HCEC 1CT (cell line): ENCODE data around the gene PEBP1.
A peak's percentile ranks its signal among the peaks of the same experiment; 100 is the strongest.

Experiments
- DNase-seq: peaks from one replicate; pipeline ENCODE4 v3.0.0-alpha.2; 2017

Gene PEBP1

GRCh38 chr12:118137148-118137678, 1.3 kb downstream of the PEBP1 start:
- no peak for DNase-seq

- DNase-seq = no peak
Measured at GRCh38 chr12:118140825-118141224, 4.9 kb downstream of the PEBP1 start.

GRCh38 chr12:118144499-118144898, 8.6 kb downstream of the PEBP1 start:
- DNase-seq = no peak

DNA sequence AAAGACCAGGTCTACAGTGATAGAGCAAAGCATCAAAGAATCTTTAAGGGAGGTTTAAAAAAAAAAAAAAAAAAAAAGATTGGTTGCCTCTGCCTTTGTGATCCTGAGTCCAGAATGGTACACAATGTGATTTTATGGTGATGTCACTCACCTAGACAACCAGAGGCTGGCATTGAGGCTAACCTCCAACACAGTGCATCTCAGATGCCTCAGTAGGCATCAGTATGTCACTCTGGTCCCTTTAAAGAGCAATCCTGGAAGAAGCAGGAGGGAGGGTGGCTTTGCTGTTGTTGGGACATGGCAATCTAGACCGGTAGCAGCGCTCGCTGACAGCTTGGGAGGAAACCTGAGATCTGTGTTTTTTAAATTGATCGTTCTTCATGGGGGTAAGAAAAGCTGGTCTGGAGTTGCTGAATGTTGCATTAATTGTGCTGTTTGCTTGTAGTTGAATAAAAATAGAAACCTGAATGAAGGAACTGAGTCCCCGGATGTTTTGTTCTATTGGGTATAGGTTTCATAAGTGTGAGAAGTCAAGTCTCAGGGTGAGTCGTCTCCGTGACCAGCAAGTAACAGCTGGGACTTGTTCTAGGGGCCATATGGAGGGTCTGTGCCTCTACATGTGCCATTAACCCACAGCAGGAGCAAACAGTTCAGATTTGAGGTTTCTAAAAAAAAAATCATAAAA, 9.3 kb downstream of the PEBP1 start:
- no peak for DNase-seq

- no peak for DNase-seq
Measured at GRCh38 chr12:118145798-118146156, 9.9 kb downstream of the PEBP1 start.

DNA sequence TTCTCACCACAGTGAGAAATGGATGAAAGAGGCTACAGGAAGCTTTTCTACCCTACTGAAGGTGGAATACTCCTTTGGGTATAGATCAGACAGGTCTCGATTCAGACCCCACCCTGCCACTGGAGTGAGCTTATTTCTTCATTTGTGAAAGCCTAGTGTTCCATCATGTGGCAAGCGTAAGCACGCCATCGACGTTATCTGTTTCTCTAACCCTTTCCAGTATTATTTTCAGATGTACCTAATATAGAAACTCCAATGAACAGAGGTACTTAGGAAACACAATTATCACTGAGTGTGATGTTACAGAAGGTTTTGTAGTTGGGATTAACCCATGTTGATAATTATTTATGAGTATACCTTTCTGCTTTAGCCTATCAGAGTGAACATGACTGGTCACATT, 12.4 kb downstream of the PEBP1 start:
- no peak for DNase-seq

DNA sequence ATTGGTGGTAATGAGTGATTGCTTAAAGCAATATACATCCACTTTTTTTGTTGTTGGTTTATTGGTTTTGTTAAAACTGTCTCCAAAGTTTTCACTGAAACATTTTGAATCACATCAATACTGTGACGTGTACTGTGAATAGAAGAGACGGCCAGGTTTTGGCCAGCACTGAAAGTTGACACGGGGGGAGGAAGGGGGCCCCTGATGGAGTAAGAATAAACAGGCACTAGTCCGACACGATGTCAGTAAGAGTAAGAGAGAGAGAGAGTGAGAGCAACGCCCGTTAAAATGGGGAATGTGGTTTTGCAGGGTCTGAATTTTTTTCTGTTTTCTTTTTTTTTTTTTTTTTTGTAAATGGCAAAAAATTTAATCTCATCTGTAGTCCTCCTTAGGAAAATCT, 14.7 kb downstream of the PEBP1 start:
- no peak for DNase-seq

DNA sequence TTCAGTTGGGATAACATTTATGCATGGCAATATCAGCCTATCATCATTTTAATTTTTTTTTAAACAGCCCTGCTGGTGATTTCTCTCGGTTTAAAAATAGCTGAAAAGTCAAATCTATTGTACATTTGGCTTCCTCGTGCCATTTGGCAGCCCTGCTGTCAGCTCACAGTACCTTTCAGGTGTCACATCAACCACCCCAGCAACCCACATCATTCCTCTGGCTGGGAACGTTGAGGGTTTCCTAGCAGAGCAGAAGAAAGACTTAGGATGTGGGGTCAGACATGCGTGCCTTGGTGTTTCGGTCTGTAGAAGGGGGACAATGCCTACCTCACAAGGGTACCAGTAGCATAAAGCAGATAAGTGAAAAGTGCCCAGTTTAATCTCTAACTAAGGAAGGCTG, 15.8 kb downstream of the PEBP1 start:
- no peak for DNase-seq

DNA sequence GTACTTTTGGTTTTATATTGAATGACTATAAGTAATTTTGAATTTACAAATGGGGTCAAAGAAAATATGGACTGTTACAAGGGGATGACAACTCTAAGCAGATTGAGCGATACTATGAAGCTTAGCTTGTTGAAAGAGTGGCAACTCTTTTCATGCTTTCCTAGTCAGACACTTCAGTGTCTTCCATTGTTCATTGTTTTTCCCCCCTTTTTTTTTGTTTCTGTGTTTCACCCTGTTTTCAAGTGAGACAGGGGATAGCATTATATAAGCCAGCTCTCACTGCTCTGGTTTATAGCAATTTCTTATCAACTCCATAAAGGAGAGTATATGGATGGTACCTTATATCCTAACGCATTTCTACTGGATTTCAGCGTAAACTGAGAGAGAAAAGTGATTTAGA, 24.6 kb downstream of the PEBP1 start:
- DNase-seq = no peak

- peak; percentile 13 for DNase-seq
Measured at GRCh38 chr12:118164798-118165486, 29.0 kb downstream of the PEBP1 start.

DNA sequence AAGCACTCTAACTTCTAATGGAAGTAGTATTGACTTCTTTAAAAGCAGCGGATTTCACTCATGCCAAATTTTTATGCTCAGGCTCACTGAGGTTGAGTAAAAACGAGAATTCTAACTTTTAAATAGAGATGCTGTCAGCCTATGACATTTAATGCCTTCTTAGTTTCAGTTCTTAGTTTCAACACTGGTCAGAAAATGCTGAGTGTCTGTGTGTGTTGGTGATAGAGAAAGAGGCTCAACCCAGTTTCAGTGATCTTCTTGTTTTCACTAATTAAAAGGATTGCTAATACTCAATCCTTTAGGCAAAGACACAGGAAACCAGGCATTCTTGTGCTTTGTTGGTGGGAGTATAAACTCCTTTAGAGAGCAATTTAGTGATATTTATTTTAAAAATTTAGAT, 31.0 kb downstream of the PEBP1 start:
- no peak for DNase-seq

DNA sequence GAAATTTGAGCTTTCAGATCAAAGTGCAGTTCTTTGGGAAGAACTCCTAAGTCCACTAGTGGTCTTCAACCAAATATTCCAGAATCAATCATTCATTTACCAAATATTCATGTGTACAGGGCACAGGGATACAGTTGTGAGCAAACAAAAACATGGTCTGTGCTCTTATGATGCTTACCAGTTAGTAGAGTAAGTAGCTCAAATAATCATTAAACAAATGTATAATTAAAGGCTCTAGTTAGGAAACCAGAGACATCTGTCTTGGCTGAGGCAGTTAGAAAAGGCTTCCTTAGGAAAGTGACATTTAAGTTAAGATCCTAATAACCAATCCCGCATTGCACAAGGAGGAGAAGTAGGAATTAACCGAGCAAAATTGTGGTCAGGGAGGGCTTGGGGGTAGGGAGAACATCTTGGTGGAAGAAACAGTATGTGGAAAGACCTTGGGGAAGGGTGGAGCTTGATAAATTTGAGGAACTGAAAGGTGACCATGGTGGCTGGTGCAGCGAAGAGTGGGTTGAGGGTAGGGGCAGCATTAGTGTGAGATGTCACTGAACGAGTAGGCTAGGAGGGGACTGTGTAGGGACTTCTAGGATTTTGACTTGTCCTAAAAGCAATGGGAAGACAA, 40.0 kb downstream of the PEBP1 start:
- DNase-seq = no peak

DNA sequence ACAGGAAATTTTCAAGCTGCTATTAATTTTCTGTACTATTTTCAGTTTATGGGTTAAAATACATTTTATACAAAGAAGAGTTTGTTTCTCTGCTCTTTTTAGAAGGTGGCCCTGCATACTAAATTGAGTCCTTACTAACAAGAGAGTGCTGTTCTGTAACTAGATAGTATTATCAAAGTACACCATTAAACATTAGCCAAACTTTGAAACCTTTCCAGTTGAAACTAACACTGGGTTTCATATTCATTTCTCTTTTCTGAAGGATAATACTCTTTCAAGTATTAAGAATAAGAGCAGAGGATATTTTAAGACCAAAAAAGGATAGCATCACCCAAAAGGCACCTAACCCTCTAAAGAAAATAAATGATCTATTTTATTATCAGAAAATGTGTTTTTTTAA, 47.2 kb downstream of the PEBP1 start:
- no peak for DNase-seq

- DNase-seq = no peak
Measured at GRCh38 chr12:118183711-118184110, 47.8 kb downstream of the PEBP1 start.

GRCh38 chr12:118185602-118186397, 49.9 kb downstream of the PEBP1 start:
- no peak for DNase-seq

GRCh38 chr12:118187751-118188435, 52.0 kb downstream of the PEBP1 start:
- no peak for DNase-seq

DNA sequence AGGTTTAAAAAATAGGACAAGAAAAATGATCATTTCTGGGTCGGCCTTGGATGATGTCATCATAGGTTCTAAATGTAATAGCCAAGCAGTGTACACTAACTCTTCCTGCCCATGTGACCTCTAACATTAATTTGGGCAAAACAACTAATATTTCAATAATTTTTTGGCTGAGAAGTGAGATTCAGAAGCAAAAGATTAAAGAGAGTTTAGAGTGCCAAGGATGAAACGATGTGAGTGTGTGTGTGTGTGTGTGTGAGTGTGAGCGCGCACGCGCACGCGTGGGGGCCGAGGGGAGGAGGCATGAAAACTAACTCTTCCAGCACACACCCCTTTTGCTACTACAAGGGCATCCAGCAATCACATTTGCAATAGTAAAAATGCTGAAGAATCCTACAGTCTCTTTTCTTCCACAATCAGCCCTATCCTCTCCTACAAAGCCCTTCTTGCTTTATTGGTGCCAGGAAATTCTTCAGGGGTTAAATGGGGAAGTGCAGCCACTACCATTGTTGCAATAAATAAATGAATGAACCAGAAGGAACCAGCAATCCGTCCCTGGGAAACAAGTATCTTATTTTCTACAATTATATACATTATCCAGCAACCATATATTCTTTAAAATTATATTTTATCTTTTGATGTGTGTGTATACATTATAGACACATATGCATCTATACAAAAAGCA, 52.9 kb downstream of the PEBP1 start:
- peak; percentile 20 for DNase-seq

- peak; percentile 61 for DNase-seq
Measured at GRCh38 chr12:118189741-118190191, 53.8 kb downstream of the PEBP1 start.

DNA sequence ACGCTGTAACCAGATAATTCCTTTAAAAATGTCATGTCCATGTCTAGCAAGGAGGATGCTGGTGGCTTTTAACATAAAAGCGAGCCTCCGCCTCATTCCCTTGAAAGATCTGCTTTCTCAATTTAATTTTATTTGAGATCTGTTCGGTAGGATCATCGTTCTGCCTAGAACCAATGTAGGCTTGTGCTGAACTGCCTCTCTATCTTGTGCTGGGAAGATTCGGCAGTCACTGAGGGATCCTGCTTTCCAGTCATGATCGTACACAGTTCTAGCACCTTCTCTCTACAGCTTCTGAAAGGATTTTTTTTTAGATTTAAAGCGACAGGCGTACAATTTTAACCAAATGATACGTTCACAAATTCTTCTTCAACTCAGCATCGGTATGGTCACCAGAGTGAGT, 54.3 kb downstream of the PEBP1 start:
- DNase-seq = peak; percentile 33

- DNase-seq = no peak
Measured at GRCh38 chr12:118193477-118193876, 57.6 kb downstream of the PEBP1 start.

DNA sequence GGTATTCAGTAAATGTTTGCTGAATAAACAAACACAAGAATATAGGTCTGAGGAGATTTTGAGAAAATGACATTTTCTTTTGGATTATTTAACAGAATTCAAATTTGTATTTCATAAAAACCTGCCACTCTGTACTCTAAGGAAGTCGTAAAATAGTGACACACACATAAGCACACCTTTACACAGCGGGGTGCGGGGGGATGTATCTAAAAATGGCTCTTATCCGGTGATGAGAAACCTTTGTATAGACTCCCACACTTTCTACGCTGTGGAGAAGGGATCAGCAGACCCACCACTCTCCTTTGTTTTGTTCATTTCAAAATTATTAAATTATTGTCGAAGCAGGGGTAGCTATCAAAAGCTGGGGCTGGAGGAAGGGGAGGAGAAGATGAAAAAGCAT, 58.0 kb downstream of the PEBP1 start:
- no peak for DNase-seq
